C4-2B (cell line): ENCODE data around the gene CES3.

ENCODE experiments used
- ZFX ChIP-seq: fragments of 450-650 bp; IDR thresholded peaks from 2 replicates; pipeline ENCODE4 v1.6.1; 2017
- TF ChIP-seq, protein P1 (sequence below): fragments of 450-650 bp; conservative IDR thresholded peaks from 2 replicates; pipeline ENCODE4 v1.5.1; 2017; ENCODE audit warnings: mild to moderate bottlenecking

DNA sequence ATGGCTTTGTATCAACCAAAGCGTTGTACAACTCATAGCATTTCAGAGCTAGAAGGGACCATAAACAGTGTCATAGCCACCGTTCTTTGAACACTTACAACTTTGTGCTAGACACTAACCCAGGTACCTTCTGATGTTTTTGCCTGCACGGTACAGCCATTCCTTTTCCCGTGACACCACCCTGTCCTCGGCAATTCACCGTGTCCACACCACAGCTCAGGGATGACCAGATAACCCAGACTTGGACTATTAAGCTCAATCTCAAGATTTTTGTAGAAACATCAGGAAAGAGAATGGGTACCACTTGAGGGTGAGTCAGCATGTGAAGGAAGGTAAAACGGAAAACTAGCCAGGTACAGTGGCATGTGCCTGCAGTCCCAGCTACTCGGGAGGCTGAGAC lies 58.1 kb downstream of the CES3 start:
- TF ChIP-seq, protein P1, sequence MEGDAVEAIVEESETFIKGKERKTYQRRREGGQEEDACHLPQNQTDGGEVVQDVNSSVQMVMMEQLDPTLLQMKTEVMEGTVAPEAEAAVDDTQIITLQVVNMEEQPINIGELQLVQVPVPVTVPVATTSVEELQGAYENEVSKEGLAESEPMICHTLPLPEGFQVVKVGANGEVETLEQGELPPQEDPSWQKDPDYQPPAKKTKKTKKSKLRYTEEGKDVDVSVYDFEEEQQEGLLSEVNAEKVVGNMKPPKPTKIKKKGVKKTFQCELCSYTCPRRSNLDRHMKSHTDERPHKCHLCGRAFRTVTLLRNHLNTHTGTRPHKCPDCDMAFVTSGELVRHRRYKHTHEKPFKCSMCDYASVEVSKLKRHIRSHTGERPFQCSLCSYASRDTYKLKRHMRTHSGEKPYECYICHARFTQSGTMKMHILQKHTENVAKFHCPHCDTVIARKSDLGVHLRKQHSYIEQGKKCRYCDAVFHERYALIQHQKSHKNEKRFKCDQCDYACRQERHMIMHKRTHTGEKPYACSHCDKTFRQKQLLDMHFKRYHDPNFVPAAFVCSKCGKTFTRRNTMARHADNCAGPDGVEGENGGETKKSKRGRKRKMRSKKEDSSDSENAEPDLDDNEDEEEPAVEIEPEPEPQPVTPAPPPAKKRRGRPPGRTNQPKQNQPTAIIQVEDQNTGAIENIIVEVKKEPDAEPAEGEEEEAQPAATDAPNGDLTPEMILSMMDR: no peak
- TF ChIP-seq ZFX: no peak
